ENCODE data around the gene DAB2IP. TPM values are rescaled to one million over a fixed set of nuclear protein-coding genes. Genes with fewer than 3 reads are reported as not detected.
A peak's percentile ranks its signal among the peaks of the same experiment; 100 is the strongest.

Gene DAB2IP
- total RNA-seq, 6 experiments from 2014 or later, result 23.0 to 28.2 (median 25.7) TPM

GRCh38 chr9:121674017-121674416 lies 22.6 kb downstream of the DAB2IP start:
- Mint-ChIP-seq H3K27me3 (ENCODE audit: insufficient read depth) (peaks cover 5% of the 10 kb centered on the region), H3K9me3 (peaks cover 4% of the 10 kb centered on the region; the same call in 1 of the 2 replicates), H3K4me3 (no peak overlapping the region), H3K36me3 (ENCODE audit: low read depth) (no peaks in the 10 kb centered on the region), H3K4me1 (ENCODE audit: low read depth) (peaks cover 12% of the 10 kb centered on the region), H3K27ac (no peak overlapping the region)
- no peak for DNase-seq
- no peak for TF ChIP-seq CTCF (IDR thresholded peaks at IDR 0.05)

- peaks cover 9% of the 10 kb centered on the region for H3K27me3 Mint-ChIP-seq (ENCODE audit: insufficient read depth)
- no peak overlapping the region for H3K4me3 Mint-ChIP-seq
- H3K9me3 Mint-ChIP-seq, result peaks cover 4% of the 10 kb centered on the region; the same call in 1 of the 2 replicates
- H3K27ac Mint-ChIP-seq, result no peak overlapping the region
- H3K4me1 Mint-ChIP-seq (ENCODE audit: low read depth), result peaks cover 12% of the 10 kb centered on the region
- H3K36me3 Mint-ChIP-seq (ENCODE audit: low read depth), result no peaks in the 10 kb centered on the region
- TF ChIP-seq CTCF (IDR thresholded peaks at IDR 0.05), result no peak
- DNase-seq, result peak; percentile 19
Measured at GRCh38 chr9:121674952-121675351, 23.5 kb downstream of the DAB2IP start.

- Mint-ChIP-seq H3K9me3 (peaks cover 4% of the 10 kb centered on the region; the same call in 1 of the 2 replicates), H3K4me3 (no peak overlapping the region), H3K4me1 (ENCODE audit: low read depth) (peaks cover 12% of the 10 kb centered on the region), H3K27ac (no peak overlapping the region), H3K36me3 (ENCODE audit: low read depth) (no peaks in the 10 kb centered on the region), H3K27me3 (ENCODE audit: insufficient read depth) (peaks cover 9% of the 10 kb centered on the region)
- no peak for TF ChIP-seq CTCF (IDR thresholded peaks at IDR 0.05)
- DNase-seq, result no peak
Measured at GRCh38 chr9:121675381-121675780, 23.9 kb downstream of the DAB2IP start.

- no peak overlapping the region for H3K27ac Mint-ChIP-seq
- no peaks in the 10 kb centered on the region for H3K9me3 Mint-ChIP-seq
- no peak overlapping the region for H3K4me3 Mint-ChIP-seq
- DNase-seq, result no peak
- peaks cover 12% of the 10 kb centered on the region for H3K4me1 Mint-ChIP-seq (ENCODE audit: low read depth)
- H3K27me3 Mint-ChIP-seq (ENCODE audit: insufficient read depth), result peaks cover 9% of the 10 kb centered on the region
- TF ChIP-seq CTCF (IDR thresholded peaks at IDR 0.05), result no peak
- H3K36me3 Mint-ChIP-seq (ENCODE audit: low read depth), result no peaks in the 10 kb centered on the region
Measured at GRCh38 chr9:121675969-121676822, 24.8 kb downstream of the DAB2IP start.

GRCh38 chr9:121676926-121677325 lies 25.5 kb downstream of the DAB2IP start:
- H3K9me3 Mint-ChIP-seq, result no peaks in the 10 kb centered on the region
- DNase-seq, result no peak
- H3K36me3 Mint-ChIP-seq (ENCODE audit: low read depth), result no peaks in the 10 kb centered on the region
- no peak overlapping the region for H3K4me3 Mint-ChIP-seq
- no peak for TF ChIP-seq CTCF (IDR thresholded peaks at IDR 0.05)
- peaks cover 9% of the 10 kb centered on the region for H3K27me3 Mint-ChIP-seq (ENCODE audit: insufficient read depth)
- H3K4me1 Mint-ChIP-seq (ENCODE audit: low read depth), result peaks cover 12% of the 10 kb centered on the region
- no peak overlapping the region for H3K27ac Mint-ChIP-seq
